ENCODE data around the gene CCL17. TPM values are rescaled to one million over a fixed set of nuclear protein-coding genes. Genes with fewer than 3 reads are reported as not detected.

The CCL17 gene
- total RNA-seq, 1 donor = not detected

DNA sequence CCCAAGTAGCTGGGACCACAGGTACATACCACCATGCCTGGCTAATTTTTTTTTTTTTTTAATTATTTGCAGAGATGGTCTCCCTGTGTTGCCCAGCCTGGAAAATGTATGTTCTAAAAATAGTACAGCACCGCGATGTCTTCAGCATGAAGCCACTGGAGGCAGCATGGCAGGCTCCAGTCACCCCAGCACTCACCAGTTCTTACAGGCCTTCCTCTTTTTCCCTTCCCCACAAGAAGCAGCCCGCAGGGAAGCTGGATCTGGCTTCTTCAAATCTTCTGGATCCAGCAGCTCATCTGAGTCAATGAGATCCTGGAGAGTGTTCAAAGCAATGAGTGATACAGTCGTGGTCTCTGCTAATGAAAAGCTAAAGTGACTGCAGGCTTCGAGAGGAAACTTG, 26.4 kb downstream of the CCL17 start:
- Histone ChIP-seq H3K27me3 (ENCODE audit: insufficient read depth, low read length) (no peaks in the 10 kb centered on the region), H3K4me1 (ENCODE audit: insufficient read depth, low read length) (no peaks in the 10 kb centered on the region), H3K9me3 (ENCODE audit: low read depth, low read length) (no peaks in the 10 kb centered on the region), H3K36me3 (ENCODE audit: insufficient read depth, low read length) (peaks cover 72% of the 10 kb centered on the region), H3K4me3 (ENCODE audit: insufficient read depth, low read length) (no peak overlapping the region), H2AFZ (ENCODE audit: low read length) (no peak overlapping the region), H4K20me1 (ENCODE audit: insufficient read depth, low read length) (no peaks in the 10 kb centered on the region), H3K27ac (ENCODE audit: low read depth, low read length) (no peak overlapping the region), H3K79me2 (ENCODE audit: insufficient read depth, low read length) (no peaks in the 10 kb centered on the region), H3K4me2 (ENCODE audit: insufficient read depth, low read length) (no peak overlapping the region)
- no peak for DNase-seq (ENCODE audit: insufficient read length, low spot score, missing footprints)
- TF ChIP-seq, protein P1, sequence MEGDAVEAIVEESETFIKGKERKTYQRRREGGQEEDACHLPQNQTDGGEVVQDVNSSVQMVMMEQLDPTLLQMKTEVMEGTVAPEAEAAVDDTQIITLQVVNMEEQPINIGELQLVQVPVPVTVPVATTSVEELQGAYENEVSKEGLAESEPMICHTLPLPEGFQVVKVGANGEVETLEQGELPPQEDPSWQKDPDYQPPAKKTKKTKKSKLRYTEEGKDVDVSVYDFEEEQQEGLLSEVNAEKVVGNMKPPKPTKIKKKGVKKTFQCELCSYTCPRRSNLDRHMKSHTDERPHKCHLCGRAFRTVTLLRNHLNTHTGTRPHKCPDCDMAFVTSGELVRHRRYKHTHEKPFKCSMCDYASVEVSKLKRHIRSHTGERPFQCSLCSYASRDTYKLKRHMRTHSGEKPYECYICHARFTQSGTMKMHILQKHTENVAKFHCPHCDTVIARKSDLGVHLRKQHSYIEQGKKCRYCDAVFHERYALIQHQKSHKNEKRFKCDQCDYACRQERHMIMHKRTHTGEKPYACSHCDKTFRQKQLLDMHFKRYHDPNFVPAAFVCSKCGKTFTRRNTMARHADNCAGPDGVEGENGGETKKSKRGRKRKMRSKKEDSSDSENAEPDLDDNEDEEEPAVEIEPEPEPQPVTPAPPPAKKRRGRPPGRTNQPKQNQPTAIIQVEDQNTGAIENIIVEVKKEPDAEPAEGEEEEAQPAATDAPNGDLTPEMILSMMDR (IDR thresholded peaks at IDR 0.05; ENCODE audit: extremely low read depth, low read depth, low read length) = no peak

DNA sequence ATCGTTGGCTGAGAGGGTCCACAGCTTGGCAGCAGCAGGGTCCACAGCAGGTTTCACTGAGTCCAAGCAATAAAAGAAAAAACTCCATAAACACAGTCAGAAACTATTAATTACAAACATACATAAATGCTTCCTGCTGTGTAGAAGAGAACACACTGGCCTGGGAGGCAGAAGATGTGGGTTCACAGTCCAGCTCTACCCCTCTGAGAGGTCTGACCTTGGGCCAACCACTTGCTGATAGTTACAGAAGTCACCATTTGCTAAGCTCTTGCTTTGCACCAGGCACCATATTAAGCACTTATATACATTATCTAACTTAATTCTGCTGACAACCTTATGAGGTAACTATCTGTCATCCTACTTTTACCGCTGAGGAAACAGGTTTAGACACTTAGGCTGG, 27.9 kb downstream of the CCL17 start:
- DNase-seq (ENCODE audit: insufficient read length, low spot score, missing footprints) = no peak
- no peak overlapping the region for H3K27ac ChIP-seq (ENCODE audit: low read depth, low read length)
- H3K4me3 ChIP-seq (ENCODE audit: insufficient read depth, low read length) = no peak overlapping the region
- H3K9me3 ChIP-seq (ENCODE audit: low read depth, low read length) = no peaks in the 10 kb centered on the region
- H3K4me2 ChIP-seq (ENCODE audit: insufficient read depth, low read length) = no peak overlapping the region
- H3K36me3 ChIP-seq (ENCODE audit: insufficient read depth, low read length) = peaks cover 81% of the 10 kb centered on the region
- H3K79me2 ChIP-seq (ENCODE audit: insufficient read depth, low read length) = no peaks in the 10 kb centered on the region
- no peaks in the 10 kb centered on the region for H3K27me3 ChIP-seq (ENCODE audit: insufficient read depth, low read length)
- no peaks in the 10 kb centered on the region for H3K4me1 ChIP-seq (ENCODE audit: insufficient read depth, low read length)
- no peaks in the 10 kb centered on the region for H4K20me1 ChIP-seq (ENCODE audit: insufficient read depth, low read length)
- H2AFZ ChIP-seq (ENCODE audit: low read length) = no peak overlapping the region
- TF ChIP-seq, protein P1 (IDR thresholded peaks at IDR 0.05; ENCODE audit: extremely low read depth, low read depth, low read length) = no peak

DNA sequence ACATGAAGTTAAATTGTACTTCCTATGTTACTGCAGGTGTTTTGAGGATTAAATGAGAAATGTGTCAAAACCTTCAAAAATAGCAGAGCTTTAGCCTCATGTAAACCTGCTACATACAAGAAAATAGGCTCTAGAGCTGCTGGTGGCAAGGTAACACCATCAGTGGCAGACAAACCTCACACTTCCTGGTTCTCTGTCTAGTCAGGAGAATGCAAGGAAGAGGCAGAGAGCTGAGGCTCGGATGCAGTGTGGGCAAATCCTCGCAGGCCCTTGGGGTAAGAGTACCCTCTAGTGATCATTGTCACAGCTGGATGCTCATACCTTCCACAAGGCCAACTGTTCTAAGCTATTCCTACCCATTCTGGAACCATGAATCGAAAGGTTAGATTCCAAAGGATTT, 28.4 kb downstream of the CCL17 start:
- TF ChIP-seq, protein P1 (IDR thresholded peaks at IDR 0.05; ENCODE audit: extremely low read depth, low read depth, low read length) = no peak
- Histone ChIP-seq H3K27ac (ENCODE audit: low read depth, low read length) (no peak overlapping the region), H3K79me2 (ENCODE audit: insufficient read depth, low read length) (no peaks in the 10 kb centered on the region), H2AFZ (ENCODE audit: low read length) (no peak overlapping the region), H3K4me2 (ENCODE audit: insufficient read depth, low read length) (no peak overlapping the region), H3K4me3 (ENCODE audit: insufficient read depth, low read length) (no peak overlapping the region), H3K9me3 (ENCODE audit: low read depth, low read length) (no peaks in the 10 kb centered on the region), H3K36me3 (ENCODE audit: insufficient read depth, low read length) (peaks cover 80% of the 10 kb centered on the region), H3K4me1 (ENCODE audit: insufficient read depth, low read length) (no peaks in the 10 kb centered on the region), H4K20me1 (ENCODE audit: insufficient read depth, low read length) (no peaks in the 10 kb centered on the region), H3K27me3 (ENCODE audit: insufficient read depth, low read length) (no peaks in the 10 kb centered on the region)
- no peak for DNase-seq (ENCODE audit: insufficient read length, low spot score, missing footprints)

DNA sequence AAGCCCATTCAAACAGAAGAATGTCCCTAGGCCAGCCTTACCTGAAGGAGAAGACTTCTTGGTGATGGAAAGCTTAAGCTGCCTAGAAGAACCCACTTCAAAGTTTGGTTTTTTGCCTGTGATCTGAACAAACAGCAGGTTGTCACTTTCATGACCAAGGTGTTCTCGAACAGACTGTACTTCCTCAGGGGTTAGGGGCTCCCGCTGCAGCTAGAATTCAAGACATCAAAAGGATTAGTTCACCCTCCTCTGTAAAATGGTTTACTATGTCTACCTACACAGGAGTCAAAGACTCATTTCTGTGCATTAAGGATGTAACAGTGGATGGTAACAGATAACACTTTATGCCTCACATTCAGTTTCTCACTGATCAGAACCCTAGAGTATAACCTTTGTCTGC, 29.4 kb downstream of the CCL17 start:
- Histone ChIP-seq H3K36me3 (ENCODE audit: insufficient read depth, low read length) (peaks cover 83% of the 10 kb centered on the region), H2AFZ (ENCODE audit: low read length) (no peak overlapping the region), H3K9me3 (ENCODE audit: low read depth, low read length) (no peaks in the 10 kb centered on the region), H3K27me3 (ENCODE audit: insufficient read depth, low read length) (no peaks in the 10 kb centered on the region), H3K4me2 (ENCODE audit: insufficient read depth, low read length) (no peak overlapping the region), H4K20me1 (ENCODE audit: insufficient read depth, low read length) (no peaks in the 10 kb centered on the region), H3K27ac (ENCODE audit: low read depth, low read length) (no peak overlapping the region), H3K4me1 (ENCODE audit: insufficient read depth, low read length) (no peaks in the 10 kb centered on the region), H3K4me3 (ENCODE audit: insufficient read depth, low read length) (no peak overlapping the region), H3K79me2 (ENCODE audit: insufficient read depth, low read length) (peaks cover 1% of the 10 kb centered on the region)
- TF ChIP-seq, protein P1 (IDR thresholded peaks at IDR 0.05; ENCODE audit: extremely low read depth, low read depth, low read length) = no peak
- no peak for DNase-seq (ENCODE audit: insufficient read length, low spot score, missing footprints)
